Measurements from ENCODE around the gene CACNA1C.

The CACNA1C gene

DNA sequence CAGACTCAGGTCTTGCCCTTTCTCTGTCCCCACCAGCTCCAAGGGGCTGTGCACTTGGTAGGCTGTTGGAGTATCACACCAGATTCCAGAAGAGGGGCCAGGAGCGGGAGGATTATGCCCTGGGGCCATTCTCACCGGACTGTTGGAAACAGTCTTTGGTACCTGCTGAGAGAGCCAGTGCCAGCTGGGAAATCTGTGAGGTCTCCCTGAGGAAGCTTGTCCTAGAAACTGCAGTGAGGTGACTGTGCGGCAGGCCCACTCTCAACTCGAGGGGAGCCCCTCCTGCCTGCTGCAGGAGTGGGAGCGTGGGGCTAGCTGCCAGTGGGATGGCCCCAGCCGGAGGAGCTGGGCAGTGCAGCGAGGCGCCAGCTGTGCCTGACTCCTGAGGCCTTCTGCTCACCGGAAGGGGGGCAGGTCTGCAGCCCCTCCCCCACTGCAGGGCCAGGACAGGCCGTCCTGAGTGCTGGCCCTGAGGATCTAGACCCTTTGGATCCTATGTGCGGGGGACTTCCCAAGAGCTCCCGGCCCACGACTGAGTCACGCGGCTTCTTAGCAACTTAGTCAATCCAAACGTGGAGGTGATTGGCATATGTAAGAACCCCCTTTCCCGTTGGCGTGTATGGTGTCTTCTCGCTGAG lies 295.2 kb downstream of the CACNA1C start:
- no peak for DNase-seq

DNA sequence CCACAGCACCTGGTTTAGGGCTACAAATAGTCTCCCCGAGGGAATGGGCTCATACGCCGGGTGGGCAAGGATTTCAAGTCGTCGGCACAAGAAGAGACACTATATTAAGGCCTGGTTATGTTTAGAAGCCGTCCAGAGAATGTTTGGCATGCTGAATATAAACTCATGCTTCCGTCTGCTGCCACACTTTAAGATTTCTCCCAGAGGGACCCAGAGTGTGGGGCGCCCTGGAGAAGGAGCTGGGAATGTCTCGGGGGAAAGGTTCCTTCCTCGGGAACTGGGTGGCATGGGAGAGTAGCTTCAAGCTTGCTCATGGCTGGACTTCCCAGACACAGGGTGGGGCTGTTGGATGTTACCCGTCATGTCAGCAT lies 295.7 kb downstream of the CACNA1C start:
- no peak for DNase-seq

DNA sequence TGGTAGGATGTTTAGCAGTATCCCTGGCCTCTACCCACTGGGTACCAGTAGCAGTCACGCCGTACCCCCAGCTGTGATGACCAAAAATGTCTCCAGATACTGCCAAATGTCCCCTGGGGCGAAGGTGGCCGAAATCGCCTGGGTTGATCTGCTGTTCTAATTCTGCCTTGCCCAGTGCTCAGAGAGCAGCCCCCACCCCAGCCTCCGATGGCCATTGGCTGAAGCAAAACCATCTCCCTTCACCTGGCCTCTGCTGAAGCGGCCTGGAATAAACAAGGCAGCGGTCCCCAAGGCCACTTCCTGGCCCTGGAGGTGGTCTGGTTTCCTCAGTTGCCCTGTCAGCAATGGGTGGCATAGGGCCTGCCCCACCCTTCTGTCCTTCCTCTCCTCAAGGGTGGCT lies 298.4 kb downstream of the CACNA1C start:
- DNase-seq = no peak

DNA sequence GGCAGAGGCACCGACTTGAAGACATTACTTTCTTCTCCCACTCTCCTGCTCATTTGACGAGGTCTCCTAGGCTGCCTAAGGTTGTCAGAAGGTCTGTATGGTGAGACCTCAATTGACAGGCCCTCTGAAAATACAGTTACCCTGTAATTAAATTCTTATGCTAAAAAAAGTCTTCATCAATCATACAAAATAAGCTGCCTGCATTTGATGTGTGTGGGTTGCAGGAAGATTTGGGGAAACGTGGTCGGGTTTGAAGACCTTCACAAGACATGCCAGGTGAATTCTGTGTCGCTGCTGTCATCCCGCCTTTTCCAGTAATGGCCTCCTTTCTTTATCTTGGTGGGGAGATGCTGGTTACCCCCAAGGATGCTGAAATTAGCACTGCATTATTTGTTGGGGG lies 299.4 kb downstream of the CACNA1C start:
- no peak for DNase-seq

DNA sequence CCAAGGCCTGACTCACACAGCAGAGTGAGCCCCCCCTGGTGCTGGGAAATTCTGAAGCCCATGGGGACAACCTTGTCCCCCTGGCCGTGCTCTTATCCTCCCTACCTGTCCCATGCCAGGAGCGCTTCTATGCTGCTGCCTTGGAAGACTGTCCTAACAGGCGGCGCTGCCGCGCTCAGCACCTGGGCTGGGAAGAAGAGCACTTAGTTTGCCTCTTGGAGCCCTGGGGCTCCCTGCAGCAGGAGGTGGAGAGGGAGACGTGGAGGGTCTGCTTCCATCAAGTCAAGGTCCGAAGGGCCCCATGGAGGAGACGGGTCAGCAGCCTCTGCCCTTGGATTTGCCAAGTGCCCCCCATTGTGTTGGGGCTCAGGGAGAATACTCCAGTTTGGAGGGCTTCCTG lies 300.5 kb downstream of the CACNA1C start:
- no peak for DNase-seq

DNA sequence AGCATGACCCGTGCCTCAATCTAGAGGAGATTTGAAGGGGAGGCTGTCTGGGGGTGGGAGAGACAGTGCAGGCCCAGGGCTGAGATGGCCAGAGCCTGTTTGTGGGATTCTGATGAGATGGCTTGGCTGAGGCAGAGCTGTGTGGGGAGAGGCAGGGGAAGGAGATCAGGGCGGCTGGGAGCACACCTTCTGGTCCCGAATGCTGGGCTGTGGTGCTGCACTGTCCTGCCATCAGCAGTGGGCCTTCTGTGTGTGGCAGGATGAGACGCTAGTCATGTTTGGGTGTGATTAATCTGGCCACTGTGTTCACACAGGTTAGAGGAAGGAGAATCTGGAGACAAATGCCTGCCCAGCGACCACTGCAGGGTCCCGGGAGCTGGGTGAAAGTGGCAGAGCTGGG lies 300.9 kb downstream of the CACNA1C start:
- no peak for DNase-seq

DNA sequence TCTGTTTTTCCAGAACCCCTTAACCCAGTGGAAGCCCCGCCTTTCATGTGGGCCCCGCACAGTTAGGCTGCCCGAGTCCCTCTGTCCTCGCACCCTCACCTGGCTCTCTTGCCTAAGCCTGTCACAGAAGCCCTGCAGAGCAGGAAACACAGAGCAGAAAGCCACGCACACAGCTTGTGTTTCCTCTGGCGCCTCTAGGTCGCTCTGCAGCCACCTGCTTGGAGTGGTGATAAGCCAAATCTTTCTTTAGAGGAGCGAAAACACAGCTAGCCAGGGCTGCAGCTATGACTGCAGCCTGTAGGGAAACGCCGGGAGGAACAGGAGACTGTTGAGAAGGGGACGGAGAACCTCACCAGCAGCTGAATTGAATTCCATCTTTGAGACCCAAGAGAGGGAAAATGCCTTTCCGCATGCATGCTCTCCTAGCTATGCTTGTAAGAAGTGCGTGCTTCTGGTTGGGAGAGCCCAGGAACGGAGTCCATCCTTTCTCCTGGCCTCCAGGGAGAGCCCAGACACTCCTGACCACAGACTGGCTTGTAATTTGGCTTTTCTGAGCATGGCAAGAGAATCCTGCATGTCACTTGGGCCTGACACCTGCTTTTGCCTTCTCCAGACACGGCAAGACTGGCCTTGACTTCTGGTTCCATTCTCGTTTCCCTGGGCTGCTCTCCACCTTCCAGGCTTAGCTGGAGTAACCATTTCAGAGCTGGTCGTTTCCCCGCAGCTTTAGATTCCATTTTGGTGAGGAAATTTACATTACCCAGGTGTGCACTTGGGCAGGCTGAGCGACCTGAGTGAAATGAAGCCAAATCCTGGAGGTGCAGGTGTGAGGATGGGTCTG lies 301.6 kb downstream of the CACNA1C start:
- no peak for DNase-seq

DNA sequence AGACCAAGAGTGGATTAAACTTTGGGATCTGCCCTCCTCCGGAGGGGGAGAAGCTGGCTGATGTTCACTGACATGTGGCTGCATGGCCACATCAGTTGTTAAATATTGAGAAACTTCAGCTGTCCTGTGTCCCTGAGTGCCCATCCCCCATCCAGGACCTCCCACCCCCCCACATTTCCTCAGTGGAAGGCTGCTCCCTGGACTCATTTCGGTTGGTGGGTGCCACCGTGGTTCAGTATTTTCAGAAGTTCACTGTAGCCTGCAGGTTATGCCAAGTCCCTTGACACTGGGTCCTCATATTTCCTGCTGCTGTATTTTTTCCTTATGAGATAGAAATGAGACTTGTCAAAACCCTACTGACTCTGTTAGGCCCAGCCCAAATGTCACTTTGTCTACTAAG lies 302.4 kb downstream of the CACNA1C start:
- DNase-seq = no peak

DNA sequence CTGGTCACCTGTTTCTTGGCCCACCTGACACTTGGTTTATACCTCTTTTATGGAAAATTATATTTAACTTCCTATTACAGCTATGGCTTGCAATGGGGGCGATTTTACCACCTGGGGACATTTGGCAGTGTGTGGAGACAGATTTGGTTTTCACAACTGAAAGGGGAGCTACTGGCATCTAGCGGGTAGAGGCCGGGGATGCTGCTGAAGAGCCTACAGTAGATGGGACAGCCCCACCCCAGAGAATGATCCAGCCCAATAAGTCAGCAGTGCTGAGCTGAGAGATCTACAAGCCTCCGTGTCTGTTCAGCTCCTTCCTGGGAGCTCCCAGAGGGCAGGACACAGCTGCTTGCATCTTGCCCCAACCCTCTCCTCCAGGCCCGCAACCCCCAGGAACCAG lies 302.8 kb downstream of the CACNA1C start:
- no peak for DNase-seq

DNA sequence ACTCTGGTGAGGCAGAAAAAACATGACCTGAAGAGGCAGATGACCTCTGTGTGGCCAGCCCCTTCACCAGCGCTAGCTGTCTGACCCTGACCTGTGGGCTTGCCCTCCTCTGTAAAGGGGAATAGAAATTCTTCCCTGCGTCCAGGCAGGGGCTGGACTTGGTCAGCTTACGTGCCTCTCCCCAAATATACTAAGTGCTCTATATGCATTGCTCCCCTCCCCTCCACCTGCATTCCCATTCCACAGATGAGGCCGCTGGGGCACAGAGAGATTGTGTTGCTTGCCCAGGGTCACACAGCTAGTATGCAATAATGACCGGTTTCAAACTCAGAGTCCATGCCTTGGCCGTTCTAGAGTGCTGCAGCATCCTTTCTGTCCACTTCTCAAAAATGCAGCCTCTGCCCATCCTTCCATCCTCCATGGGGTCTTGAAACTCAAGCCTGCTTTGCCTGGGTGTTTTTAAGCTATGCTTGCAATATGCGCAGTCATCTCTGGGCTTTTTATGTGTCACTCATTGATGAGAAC lies 303.9 kb downstream of the CACNA1C start:
- DNase-seq = no peak

DNA sequence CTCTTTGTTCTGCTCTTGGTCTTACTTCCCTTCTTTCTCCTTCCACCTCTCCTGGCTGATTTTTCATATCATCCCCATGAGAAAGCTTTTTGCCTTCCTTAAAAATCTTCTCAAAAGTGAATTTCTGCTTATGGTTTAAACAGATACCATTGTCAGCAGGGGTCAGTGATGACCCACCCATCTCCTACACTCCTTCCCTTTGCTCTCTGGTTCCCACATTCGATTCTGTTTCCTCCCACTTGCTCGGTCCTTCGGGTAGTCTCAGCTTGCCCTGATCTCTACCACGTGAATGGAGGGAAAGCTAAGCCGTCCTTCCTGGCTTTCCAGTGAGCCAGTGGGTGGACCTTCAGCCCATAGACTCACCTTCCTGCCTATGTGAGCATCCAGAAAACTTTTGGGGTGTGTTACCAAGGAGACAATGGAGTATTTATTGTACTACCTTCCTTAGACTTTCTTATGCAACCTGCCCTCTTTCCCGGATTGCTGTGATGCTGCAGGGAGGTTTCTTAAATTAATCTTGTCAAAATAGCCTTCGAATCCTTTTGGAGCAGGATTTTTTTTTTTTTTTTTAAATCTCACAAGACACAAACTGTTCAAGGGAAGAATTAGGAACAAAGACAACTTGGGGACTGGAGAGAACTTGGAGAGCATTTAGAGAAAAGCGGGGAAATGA lies 306.3 kb downstream of the CACNA1C start:
- DNase-seq = no peak

DNA sequence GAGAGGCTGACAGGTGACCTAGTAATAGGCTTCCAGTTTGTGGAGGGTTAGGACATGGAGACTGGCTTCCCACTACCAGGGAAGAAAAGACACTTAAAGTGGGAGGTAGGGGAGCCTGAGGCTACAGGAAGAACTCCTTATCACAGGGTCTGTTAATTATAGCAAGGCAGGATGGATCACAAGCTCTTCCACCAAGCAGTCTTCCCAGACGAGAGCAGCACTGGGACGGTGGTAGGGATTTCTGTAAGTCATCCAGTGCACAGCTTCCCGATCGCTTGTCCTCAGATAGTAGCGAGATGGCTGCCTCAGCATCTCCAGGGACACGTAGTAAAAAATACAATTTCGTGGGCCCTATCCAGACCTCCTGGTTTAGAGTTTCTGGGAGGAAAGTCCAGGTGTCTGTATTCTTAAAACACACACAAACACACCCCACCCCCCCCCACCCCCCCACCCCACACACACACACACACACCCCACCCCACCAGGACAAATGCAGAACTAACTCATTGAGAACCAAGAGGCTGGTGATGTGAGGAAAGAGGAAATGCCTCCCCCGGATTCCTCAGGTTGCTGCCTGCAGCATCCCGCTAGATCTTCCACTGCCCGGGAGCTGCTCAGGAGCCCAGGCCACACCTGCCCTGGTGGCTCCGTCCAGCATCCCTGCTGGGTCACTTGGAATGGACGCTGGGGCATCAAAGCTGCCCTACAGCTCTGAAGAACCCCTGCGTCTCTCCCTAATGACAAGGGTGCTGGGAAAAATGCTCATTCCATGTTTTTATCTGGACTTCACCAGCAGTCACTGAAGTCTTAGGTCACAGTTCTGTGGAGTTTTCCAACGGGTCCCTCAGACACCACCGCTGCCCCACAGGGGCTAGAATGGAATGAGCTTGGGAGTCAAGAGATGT lies 307.2 kb downstream of the CACNA1C start:
- DNase-seq = no peak

DNA sequence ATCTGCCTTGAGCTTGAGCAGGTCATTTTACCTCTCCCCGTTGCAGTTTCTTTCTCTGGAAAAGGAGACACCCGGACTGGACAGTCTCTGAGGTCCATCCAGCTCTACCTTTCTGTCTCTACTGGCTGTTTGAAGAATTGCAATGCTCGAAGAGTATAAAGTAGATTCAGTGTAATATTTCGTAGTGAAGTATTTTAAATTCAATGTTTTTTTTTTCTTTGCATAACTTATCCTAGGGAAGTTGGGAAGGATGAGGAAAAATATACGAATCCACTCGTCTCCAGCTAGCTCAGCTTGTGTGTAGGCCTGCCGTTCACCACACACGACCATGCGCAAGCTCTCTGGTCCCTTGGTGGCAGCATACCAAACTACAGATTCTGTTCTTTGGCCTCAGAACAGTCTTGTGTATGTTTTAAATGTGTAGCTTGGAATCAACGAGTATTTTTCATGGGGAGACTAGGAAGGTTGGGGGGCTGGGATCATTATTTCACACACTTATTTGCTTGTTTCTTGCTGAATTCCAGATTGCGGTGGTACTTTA lies 307.9 kb downstream of the CACNA1C start:
- DNase-seq = no peak

DNA sequence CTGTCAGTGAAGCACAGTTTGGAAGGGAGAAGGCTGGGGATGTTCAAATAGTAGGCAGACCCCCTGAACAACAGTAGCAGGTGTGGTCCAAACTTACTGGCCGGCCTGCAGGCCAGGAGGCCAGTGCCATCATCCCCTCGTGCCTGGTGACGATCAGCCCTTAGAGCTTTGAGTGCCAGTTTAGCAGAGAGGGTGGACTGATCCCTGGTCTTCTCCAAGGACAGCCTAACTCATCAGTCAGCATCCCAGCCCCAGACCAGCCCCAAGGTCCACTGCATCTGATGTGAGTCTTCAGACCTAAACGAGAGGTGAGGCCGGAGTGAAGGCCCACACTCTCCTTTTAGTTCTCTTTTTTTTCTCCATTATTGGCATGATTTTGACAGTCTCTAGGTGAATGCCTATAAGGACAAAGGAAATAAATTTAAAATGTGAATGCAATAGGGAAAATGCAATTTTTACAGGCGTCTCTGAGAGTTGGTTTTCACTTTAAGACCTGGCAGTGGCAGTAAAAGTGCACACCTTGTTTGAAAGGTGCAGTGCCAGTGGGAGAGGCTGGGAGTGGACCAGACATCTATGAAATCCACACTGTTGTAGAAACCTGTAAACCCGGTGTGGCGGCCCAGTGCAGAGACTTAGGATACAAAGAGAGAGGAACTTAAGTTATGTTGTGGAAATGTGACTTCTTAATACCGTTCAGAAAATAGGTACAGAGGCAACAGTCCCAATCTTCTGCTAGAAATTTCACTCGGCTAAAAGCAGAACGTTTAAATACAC lies 311.2 kb downstream of the CACNA1C start:
- no peak for DNase-seq

DNA sequence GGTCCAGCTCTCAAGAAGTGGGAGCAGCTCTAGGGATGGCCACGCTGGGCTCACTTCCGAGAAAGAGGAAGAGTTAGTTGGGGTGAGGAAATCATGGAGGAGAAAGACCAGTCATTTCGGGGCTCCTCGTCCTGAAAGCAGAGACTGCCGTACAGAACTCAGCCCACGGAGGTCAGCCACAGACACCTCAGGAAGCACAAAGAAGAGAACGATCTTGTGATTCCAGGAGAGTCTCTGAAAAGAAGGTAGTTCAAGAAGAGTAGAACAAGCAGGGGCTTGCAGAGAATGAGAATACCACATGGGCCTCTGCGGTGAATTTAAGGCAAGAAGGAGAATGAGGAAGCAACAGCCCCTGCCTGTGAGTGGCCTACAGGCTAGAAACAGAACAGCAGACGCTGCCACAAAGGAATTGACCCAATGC lies 311.9 kb downstream of the CACNA1C start:
- no peak for DNase-seq

DNA sequence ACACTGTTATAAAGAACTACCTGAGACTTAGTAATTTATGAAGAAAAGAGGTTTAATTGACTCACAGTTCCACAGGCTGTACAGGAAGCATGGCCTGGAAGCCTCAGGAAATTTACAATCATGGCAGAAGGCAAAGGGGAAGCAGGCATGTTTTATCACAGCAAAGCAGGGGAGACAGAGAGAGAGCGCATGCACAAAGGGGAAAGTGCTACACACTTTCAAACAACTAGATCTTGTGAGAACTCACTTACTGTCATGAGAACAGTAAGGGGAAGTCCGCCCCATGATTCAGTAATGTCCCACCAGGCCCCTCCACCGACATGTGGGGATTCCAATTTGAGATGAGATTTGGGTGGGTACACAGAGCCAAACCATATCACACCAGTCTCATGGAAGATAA lies 313.9 kb downstream of the CACNA1C start:
- no peak for DNase-seq

DNA sequence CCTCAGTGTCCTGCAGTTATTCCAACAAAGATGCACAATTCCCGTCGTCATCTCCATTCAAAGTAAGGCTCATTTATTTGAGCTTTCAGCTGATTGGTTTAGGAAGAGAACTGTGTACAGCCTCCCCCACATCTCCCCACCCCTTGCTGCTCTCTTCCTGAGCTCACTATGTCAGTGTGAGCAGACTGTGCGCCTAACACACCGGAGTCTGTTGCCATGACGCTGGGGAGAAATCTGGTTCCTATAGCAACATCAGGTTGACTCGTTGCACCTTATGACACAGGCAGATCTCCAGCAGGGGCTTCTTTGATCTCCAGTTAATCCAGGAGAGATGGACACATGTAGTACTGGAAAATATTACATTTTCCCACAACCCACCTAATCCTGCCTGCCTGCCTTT lies 319.4 kb downstream of the CACNA1C start:
- no peak for DNase-seq

DNA sequence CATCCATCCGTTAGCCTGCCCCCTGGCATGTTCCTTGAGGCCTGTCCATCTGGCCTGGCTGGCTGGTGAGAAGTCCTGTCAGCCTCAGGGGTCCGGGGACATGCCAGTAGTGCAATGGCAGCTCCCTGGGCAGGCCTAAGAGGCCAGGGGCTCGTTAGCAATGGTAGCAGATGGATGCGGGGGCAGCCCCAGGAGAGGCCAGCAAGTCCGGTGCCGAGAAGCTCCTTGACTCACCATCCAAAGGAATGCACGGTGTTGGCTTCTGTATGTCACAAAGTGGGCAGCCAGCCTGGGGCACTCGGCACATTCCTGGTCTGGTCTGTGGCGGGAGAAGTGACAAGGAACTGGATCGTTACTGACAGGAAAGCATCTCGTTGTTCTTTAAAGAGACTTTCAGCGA lies 319.9 kb downstream of the CACNA1C start:
- DNase-seq = no peak

DNA sequence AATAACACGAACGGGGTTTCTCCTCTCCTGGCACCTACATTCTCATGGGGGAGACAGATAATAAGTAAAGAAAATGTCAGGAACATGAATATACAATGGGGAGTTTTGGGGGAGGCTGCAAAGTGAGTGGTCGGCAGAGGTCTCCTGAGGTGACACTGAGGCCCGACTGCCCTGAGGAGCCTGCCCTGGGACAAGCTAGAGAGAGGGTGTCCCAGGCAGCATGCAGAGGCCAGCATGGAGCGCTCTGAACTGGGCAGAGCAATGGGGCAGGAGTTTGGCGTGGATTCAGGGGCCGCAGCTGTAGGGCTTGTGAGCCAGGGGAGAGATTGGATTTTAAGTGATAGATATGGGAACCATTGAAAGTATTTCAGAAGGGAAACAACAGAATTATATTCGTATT lies 320.5 kb downstream of the CACNA1C start:
- DNase-seq = no peak

DNA sequence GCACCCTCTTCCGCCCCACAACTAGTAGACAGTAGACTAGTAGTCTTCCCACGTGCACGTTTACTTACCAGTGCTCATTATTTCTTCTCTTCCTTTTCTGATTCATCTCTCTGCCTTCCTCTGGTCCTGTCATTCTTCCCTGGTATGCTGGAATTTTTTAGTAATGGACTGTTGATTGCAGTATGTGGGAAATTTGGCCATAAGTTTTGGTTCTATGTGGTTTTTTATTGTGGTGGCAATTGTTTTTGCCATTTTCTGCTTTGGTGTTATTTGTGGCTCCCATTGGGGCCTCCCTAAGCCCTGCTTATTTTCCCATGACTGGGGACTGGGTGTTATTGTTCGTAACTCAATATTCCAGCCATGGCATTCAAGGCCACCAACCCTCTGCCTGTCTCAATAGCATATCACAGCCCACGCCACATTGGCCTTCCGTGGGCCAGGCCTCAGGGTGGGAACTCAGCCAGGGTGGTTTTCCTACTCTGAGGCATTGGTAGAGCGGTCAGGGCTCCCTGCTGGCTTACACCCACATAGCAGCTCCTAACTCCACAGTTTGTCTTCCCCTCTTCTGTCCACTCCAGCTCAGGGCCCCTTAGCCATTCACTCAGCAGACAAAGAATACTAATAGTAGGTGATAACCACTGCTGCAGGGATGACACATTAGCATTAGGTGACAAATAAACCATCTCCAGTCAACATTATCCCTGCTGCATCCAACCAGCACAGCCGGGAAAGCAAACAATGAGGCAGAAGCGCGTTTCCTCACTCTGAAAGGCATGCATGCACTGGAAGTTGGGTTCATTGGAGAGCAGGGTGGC lies 321.5 kb downstream of the CACNA1C start:
- DNase-seq = no peak

DNA sequence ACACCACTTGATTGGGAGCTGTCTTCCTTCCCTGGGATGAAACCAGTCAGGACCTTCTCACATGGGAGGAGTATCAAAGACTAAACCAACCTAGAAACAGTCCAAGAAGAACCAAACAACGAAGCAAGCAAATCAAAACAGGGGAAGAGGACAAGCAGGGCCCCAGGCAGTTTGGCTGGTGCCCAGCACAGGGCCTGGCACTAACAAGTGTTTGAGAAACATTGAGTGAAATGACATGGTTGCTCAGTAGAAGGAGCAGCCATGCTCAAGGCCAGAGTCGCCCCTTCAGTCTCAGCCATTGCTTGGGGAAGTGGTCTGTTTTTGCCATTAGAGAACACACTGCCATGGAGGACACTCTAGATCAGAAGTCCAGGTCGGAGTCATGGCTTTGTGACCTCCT lies 323.1 kb downstream of the CACNA1C start:
- no peak for DNase-seq

Measured in NCI-H510A (cell line).